ENCODE measurements around the gene VWA5B2. TPM values are rescaled to one million over a fixed set of nuclear protein-coding genes. Genes with fewer than 3 reads are reported as not detected.

The VWA5B2 gene
- total and polyA plus RNA-seq, 2 of the 13 experiments (the other 11 are each of a cell fraction or from before 2014, with no cell fraction given) = 0.03 to 0.04 TPM

GRCh38 chr3:184186902-184187207, 42.5 kb upstream of the VWA5B2 start:
- BruUV-seq (replicated peaks) = TSS peak; percentile 57
- CTCF ChIA-PET (ENCODE audit: low intra/inter-chr PET ratio, low total read pairs) = no interaction called here
- H3K36me3 ChIP-seq (replicated peaks in 1 of 2; ENCODE audit: control insufficient read depth in 1 of 2, insufficient read depth in 2 of 2, low read length in 2 of 2) = peaks cover 32 to 62% of the 10 kb centered on the region in 2 experiments

More at GRCh38 chr3:184186902-184187207, 42.5 kb upstream of the VWA5B2 start:
- 10% methylated on average over 2 of the region's 3 CpGs for WGBS (ENCODE audit: low lambda C conversion rate)
- Histone ChIP-seq H3K27me3 (ENCODE audit: control insufficient read depth in 1 of 2, insufficient read depth in 2 of 2, low read length in 2 of 2) (no peaks in the 10 kb centered on the region; a peak in 1 of 5 replicates), H3K9ac (ENCODE audit: insufficient read depth, low read depth, low read length) (peak overlapping the region; percentile 88), H3K79me2 (ENCODE audit: insufficient read depth, low read length) (peaks cover 32% of the 10 kb centered on the region), H2AFZ (ENCODE audit: low read length) (no peak overlapping the region), H3K4me1 (ENCODE audit: insufficient read depth, low read length) (peaks cover 25% of the 10 kb centered on the region), H3K27ac (ENCODE audit: extremely low read length, insufficient read depth, low read length) (peak overlapping the region; percentile 85), H3K4me2 (ENCODE audit: low read depth, low read length) (peak overlapping the region; percentile 90), H3K4me3 (replicated peaks in 1 of 3; ENCODE audit: insufficient read depth in 1 of 3, low read depth in 2 of 3, low read length in 3 of 3) (peak overlapping the region; percentile 80 to 95 (median 93)), H3K9me3 (ENCODE audit: low read length) (no peaks in the 10 kb centered on the region), H4K20me1 (ENCODE audit: insufficient read depth, low read length) (peaks cover 4% of the 10 kb centered on the region; the same call in 1 of the 2 replicates)
- TF ChIP-seq HBP1 (CRISPR knock-in tag; IDR thresholded peaks at IDR 0.05; ENCODE audit: low read depth) (no peak), CREBL2 (CRISPR knock-in tag; IDR thresholded peaks at IDR 0.05; ENCODE audit: borderline replicate concordance) (no peak), GATAD1 (CRISPR knock-in tag; IDR thresholded peaks at IDR 0.05) (no peak), NPAS2 (CRISPR knock-in tag; IDR thresholded peaks at IDR 0.05; ENCODE audit: borderline replicate concordance) (no peak), ESRRA (CRISPR knock-in tag; IDR thresholded peaks at IDR 0.05; ENCODE audit: low read depth) (no peak), ZNF10 (CRISPR knock-in tag; IDR thresholded peaks at IDR 0.05; ENCODE audit: borderline replicate concordance, low read depth) (no peak), CHD2 (IDR thresholded peaks at IDR 0.05; ENCODE audit: low read depth, low read length) (no peak), MTA1 (CRISPR knock-in tag; IDR thresholded peaks at IDR 0.05; ENCODE audit: borderline replicate concordance) (no peak), KMT2B (CRISPR knock-in tag; IDR thresholded peaks at IDR 0.05) (no peak), MYNN (CRISPR knock-in tag; IDR thresholded peaks at IDR 0.05; ENCODE audit: low read depth) (no peak)
- no peak for DNase-seq (ENCODE audit: low spot score)
- ATAC-seq = no peak
- FAIRE-seq = no peak
- POLR2A ChIA-PET = interaction anchor here (0.8 to 1.6 kb wide), 2 partner anchors 9 to 14 kb away, joined by 3 to 5 read pairs; no protein-coding TSS in a partner anchor
- in situ Hi-C loops (cut with HindIII; ENCODE audit: extremely low pct_ligation_motif_present, low pct_unique_long_range_greater_than_20kb) (no loop called here), intact Hi-C loops (cut with micrococcal nuclease; ENCODE audit: unreplicated experiment) (loop anchor here (5.0 kb wide), 1 partner anchor 40 kb away; no protein-coding TSS in a partner anchor)

Measured in HepG2 (cell line).